Stimulated activated CD4-positive, alpha-beta T cell treated with anti-CD3 and anti-CD28 coated beads, Interleukin-2, amount 100 ng/mL, for 48 hours (primary cell): ENCODE measurements around the gene FAIM2.

ENCODE experiments used
- DNase-seq, 2 donors: peaks; one replicate each; pipeline ENCODE4 v3.0.0-alpha.2; 2020

The FAIM2 gene

DNA sequence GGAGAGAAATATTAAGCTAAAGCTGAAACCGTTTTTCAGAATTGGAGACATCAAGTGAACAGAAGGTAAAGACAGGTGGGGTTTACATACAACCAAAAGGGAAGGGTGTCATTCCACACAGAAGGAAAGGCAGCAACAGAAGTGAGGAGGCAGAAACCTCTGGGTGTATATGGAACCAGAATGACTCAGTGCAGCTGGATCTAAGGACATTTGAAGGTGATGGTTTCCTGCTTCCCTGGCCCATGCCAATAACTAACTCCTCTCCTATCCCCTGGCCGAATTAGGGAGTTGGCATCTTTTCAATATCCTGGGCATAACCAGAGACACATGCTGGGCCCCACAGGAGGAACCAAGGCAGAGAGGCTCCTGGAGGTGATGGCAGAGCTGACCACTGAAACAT, 83.9 kb downstream of the FAIM2 start:
- no peak for DNase-seq

DNA sequence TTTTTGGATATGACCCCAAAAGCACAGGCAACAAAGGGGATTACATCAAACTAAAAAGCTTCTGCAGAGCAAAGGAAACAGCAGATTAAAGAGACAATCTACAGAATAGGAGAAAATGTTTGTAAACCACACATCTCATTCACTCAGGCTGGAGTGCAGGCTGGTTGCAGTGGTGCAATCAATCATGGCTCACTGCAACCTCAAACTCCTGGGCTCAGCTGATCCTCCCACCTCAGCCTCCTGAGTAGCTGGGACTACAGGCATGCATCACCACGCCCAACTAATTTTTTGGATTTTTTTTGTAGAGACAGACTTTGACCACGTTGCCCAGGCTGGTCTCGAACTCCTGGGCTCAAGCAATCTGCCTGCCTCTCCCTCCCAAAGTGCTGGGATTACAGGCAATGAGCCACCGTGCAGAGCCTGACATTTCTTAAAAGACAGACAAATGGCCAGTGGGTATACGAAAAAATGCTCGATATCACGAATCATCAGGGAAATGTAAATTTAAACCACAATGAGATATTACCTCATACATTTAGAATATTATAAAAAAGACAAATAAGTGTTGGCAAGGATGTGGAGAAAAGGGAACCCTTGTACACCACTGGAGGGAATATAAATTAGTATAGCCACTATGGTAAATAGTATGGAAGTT, 85.3 kb downstream of the FAIM2 start:
- no peak for DNase-seq
